Colonic mucosa (tissue), 4 donors: ENCODE data around the gene SGTA. TPM values are rescaled to one million over a fixed set of nuclear protein-coding genes. Genes with fewer than 3 reads are reported as not detected.

Experiments used
- DNase-seq: peaks from one replicate; pipeline ENCODE4 v3.0.0-alpha.2; 2020
- H3K27ac ChIP-seq: fragments of 200-600 bp; one replicate; pipeline ENCODE4 v1.8.0; 2021
- H3K27me3 ChIP-seq: fragments of 200-600 bp; one replicate; pipeline ENCODE4 v1.8.0; 2021
- H3K36me3 ChIP-seq: fragments of 200-600 bp; one replicate; pipeline ENCODE4 v1.8.0; 2021
- H3K4me1 ChIP-seq: fragments of 200-600 bp; one replicate; pipeline ENCODE4 v1.8.0; 2021; ENCODE audit warnings: mild to moderate bottlenecking
- H3K4me3 ChIP-seq: fragments of 200-600 bp; one replicate; pipeline ENCODE4 v1.8.0; 2021
- H3K9ac ChIP-seq, 2 donors: one replicate each; pipeline ENCODE4 v1.7.0; 2013; ENCODE audit warnings: control low read depth in 2 of 2, low read depth in 2 of 2, low read length in 2 of 2
- H3K9me3 ChIP-seq: fragments of 200-600 bp; one replicate; pipeline ENCODE4 v1.8.0; 2021
- intact Hi-C: fragments of 100-400 bp; cut with DNase I; formaldehyde crosslinking; loops from one replicate; pipeline ENCODE4 v1.14.1; 2022
- total RNA-seq, 2 donors: library from RNA; stranded (reverse); fragmentation: NEBNext Ultra II Directional in 1 of 2; extraction: Animal tissue kit (Norgen Biotek cat#: 25700) in 1 of 2; gene quantifications; one replicate each; pipeline ENCODE4 v1.2.1, GENCODE V29; 2021
- TF ChIP-seq, protein P1 (sequence below): fragments of 200-600 bp; IDR thresholded peaks from one replicate; pipeline ENCODE4 v1.8.0; 2022; ENCODE audit warnings: antibody characterized with exemption, mild to moderate bottlenecking
- donor health status: healthy.
- donor health status: DM: no; HTN: no; CAD: no.
- donor health status: DM: no; HTN: no; CAD: no.

The SGTA gene
- total RNA-seq, 2 donors from 2014 or later: 46.5 to 80.6 TPM

DNA sequence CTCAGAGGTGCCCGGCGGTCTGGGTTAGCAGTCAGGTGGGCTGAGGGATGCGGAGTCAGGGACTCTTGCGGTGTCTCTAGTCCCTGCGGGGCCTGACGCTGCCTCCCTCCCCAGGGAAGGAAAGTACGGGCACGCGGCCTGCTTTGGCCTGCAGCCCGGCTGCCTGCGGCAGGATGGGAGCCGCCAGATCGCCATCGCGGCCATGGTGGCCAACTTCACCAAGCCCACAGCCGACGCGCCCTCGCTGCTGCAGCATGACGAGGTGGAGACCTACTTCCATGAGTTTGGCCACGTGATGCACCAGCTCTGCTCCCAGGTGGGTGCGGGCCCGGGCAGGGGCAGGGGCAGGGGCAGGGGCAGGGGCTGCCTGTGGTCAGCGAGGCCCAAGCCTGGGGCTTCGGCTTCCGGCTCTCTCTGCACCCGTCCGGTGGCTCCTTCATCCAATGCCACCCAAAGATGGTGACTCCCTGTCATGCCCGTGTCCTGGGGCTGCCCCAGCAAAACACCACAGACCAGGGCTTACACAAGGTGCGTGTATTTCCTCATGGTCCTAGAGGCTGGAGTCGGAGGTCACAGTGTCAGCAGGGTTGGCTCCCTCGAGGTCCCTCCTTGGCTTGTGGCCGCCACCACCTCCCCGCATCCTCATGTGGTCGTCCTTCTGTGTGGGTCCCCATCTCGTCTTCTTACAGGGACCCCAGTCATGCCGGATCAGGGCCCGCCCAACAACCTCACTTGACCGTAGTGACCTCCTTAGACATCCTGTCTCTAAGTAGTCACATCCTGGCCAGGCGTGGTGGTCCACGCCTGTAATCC lies 25.3 kb upstream of the SGTA start:
- H3K36me3 ChIP-seq: no peaks in the 10 kb centered on the region
- no peak overlapping the region for H3K4me3 ChIP-seq
- H3K27me3 ChIP-seq: no peaks in the 10 kb centered on the region
- H3K4me1 ChIP-seq: no peaks in the 10 kb centered on the region
- TF ChIP-seq, protein P1, sequence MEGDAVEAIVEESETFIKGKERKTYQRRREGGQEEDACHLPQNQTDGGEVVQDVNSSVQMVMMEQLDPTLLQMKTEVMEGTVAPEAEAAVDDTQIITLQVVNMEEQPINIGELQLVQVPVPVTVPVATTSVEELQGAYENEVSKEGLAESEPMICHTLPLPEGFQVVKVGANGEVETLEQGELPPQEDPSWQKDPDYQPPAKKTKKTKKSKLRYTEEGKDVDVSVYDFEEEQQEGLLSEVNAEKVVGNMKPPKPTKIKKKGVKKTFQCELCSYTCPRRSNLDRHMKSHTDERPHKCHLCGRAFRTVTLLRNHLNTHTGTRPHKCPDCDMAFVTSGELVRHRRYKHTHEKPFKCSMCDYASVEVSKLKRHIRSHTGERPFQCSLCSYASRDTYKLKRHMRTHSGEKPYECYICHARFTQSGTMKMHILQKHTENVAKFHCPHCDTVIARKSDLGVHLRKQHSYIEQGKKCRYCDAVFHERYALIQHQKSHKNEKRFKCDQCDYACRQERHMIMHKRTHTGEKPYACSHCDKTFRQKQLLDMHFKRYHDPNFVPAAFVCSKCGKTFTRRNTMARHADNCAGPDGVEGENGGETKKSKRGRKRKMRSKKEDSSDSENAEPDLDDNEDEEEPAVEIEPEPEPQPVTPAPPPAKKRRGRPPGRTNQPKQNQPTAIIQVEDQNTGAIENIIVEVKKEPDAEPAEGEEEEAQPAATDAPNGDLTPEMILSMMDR: no peak
- no peaks in the 10 kb centered on the region for H3K9me3 ChIP-seq
- H3K9ac ChIP-seq: no peak overlapping the region
- H3K27ac ChIP-seq: no peak overlapping the region
- DNase-seq: no peak
- intact Hi-C loops: no loop called here

DNA sequence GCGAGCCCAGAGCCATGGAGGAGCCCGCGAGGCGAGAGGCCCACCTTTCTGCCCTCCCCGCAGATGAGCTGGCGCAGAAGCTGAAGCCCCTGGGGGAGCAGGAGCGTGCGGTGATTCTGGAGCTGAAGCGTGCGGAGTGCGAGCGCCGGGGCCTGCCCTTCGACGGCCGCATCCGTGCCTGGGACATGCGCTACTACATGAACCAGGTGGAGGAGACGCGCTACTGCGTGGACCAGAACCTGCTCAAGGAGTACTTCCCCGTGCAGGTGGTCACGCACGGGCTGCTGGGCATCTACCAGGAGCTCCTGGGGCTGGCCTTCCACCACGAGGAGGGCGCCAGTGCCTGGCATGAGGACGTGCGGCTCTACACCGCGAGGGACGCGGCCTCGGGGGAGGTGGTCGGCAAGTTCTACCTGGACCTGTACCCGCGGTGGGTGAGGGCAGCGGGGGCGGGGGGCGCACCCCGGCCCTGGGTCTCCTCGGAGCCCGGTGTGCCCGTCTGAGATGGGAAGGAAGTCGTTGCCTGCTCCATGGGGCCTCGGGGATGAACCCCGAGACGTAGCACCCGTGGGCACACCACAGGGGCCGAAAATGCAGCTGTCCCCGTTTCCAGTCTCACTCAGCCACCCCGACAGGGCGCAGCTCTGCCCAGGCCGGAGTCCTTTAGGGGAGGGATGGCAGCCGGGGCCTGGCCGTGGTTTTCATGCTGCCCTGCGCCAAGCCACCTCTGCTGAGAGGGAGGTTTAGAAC lies 24.5 kb upstream of the SGTA start:
- Histone ChIP-seq H3K9ac (no peak overlapping the region), H3K9me3 (no peaks in the 10 kb centered on the region), H3K27ac (no peak overlapping the region), H3K27me3 (no peaks in the 10 kb centered on the region), H3K4me3 (no peak overlapping the region), H3K4me1 (no peaks in the 10 kb centered on the region), H3K36me3 (no peaks in the 10 kb centered on the region)
- TF ChIP-seq, protein P1: no peak
- intact Hi-C loops: no loop called here
- no peak for DNase-seq

DNA sequence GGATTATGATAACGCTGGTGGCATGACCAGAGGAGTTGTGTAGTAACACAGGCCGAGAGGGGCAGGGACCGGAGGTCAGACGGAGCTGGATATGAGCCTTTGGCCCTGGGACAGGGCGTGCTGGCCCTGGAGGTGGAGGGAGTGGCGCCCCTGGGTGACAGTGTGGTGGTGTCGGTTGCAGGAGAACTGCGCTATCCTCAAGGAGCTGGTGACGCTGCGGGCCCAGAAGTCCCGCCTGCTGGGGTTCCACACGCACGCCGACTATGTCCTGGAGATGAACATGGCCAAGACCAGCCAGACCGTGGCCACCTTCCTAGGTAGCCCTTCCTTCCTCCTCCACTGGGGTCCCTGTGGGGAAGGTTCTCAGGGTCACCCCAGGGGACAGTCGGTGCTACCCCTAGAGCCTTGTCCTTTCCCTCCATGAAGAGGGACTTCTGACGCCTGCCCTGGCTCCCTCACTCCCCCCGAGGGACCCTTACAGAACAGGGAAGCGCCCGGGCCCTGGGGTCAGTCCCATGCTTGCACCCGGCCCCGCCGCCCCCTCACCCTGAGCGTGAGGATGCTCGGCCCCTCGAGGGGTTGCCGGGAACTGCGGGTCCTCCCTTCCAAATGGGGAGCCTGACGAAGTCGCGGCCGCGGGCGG lies 23.8 kb upstream of the SGTA start:
- DNase-seq: no peak
- no peak overlapping the region for H3K4me3 ChIP-seq
- H3K36me3 ChIP-seq: no peaks in the 10 kb centered on the region
- intact Hi-C loops: no loop called here
- no peaks in the 10 kb centered on the region for H3K27me3 ChIP-seq
- H3K27ac ChIP-seq: no peak overlapping the region
- TF ChIP-seq, protein P1: no peak
- no peaks in the 10 kb centered on the region for H3K4me1 ChIP-seq
- no peak overlapping the region for H3K9ac ChIP-seq
- H3K9me3 ChIP-seq: no peaks in the 10 kb centered on the region

DNA sequence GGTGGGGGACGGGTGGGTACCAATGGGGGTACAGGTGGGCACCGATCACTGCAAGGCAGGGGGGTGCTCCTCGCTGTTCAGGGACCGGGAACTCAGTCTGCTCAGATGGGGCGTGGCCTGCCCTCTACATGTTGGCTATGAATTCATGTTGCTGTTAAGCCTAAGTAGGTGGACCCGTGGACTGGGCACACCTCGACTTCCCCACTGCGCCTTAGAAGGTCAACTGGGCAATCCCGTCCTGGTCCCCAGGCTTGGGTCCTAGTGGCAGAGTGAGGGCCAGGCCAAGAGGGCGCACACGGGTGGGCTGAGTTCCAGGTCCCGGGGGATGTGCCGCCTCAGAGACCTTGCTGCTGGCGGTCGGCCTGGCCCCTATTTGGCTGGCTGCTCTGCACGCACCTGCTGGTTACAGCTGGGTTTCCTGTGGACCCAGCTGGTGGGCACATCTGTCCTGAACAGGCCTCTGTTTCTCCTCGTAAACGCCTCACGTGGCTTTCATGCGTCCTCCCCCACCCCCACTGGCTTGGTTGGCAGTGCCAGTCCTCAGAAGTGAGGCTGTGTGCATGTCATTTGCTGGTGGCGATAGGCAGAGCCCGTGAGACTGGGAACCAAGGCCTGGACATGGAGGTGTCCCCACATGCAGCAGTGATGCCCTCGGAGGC lies 23.0 kb upstream of the SGTA start:
- intact Hi-C loops: no loop called here
- no peaks in the 10 kb centered on the region for H3K36me3 ChIP-seq
- H3K27me3 ChIP-seq: no peaks in the 10 kb centered on the region
- no peak overlapping the region for H3K27ac ChIP-seq
- H3K4me1 ChIP-seq: no peaks in the 10 kb centered on the region
- H3K9me3 ChIP-seq: no peaks in the 10 kb centered on the region
- DNase-seq: no peak
- no peak overlapping the region for H3K4me3 ChIP-seq
- H3K9ac ChIP-seq: no peak overlapping the region
- TF ChIP-seq, protein P1: no peak

DNA sequence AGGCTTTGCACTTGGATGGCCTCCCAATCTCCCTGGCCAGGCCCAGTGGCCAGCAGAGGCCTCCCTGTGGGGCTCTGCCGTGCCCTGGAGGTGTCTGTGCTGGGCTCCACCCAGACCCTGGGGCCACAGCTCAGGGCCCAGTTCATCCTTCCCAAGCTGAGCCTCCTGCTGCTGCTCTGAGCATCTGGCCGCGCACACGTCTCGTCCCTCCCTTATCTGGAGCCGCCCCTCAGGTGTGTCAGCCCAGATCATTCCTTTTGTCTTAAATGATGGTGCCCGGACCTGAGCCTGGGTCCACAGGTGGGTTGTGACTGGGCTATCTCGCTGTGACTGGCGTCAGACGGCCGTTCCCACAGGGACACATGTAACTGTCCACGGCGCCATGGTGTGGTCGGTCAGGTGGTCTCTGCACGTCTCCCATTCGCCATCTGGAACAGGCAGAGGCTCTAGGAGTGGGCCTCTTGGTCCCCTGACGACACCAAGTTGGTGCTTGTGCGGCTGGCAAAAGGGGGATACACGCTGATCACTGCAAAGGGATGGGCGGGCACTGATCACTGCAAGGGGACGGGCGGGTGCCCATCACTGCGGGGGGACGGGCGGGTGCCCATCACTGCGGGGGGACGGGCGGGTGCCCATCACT lies 22.3 kb upstream of the SGTA start:
- TF ChIP-seq, protein P1: no peak
- Histone ChIP-seq H3K36me3 (no peaks in the 10 kb centered on the region), H3K9me3 (no peaks in the 10 kb centered on the region), H3K9ac (no peak overlapping the region), H3K27ac (no peak overlapping the region), H3K4me1 (no peaks in the 10 kb centered on the region), H3K4me3 (no peak overlapping the region), H3K27me3 (no peaks in the 10 kb centered on the region)
- no peak for DNase-seq
- intact Hi-C loops: no loop called here
